K562 (cell line): ENCODE measurements around the gene ECE2. TPM values are rescaled to one million over a fixed set of nuclear protein-coding genes. Genes with fewer than 3 reads are reported as not detected.

Source experiments
- COPS2 ChIP-seq: fragments of 450-650 bp; conservative IDR thresholded peaks from 2 replicates; pipeline ENCODE4 v1.6.1; 2016; ENCODE audit warnings: mild to moderate bottlenecking, moderate library complexity
- CREM ChIP-seq: IDR thresholded peaks from 2 replicates; pipeline ENCODE4 v1.6.1; 2014; ENCODE audit warnings: antibody characterized with exemption, low read depth
- DMBX1 ChIP-seq: fragments of 250-450 bp; sonication (Bioruptor Pico); IDR thresholded peaks from 2 replicates; pipeline ENCODE4 v1.8.0; 2022; ENCODE audit warnings: inconsistent platforms, mild to moderate bottlenecking, moderate library complexity, borderline replicate concordance
- ETV5 ChIP-seq: sonication (generic); formaldehyde crosslinking; IDR thresholded peaks from 2 replicates; pipeline ENCODE4 v1.4.0; 2020; ENCODE audit warnings: low read depth, mild to moderate bottlenecking, missing genetic modification reagents
- GATAD2A ChIP-seq: fragments of 450-650 bp; IDR thresholded peaks from 2 replicates; pipeline ENCODE4 v1.6.1; 2017
- GTF2A2 ChIP-seq: IDR thresholded peaks from 2 replicates; pipeline ENCODE4 v1.6.1; 2016; ENCODE audit warnings: mild to moderate bottlenecking, missing genetic modification characterization, missing compliant biosample characterization
- HMG20A ChIP-seq: fragments of 450-650 bp; formaldehyde crosslinking; conservative IDR thresholded peaks from 2 replicates; pipeline ENCODE4 v1.4.0; 2020; ENCODE audit warnings: mild to moderate bottlenecking, mixed read lengths
- ILF3 ChIP-seq: fragments of 450-650 bp; IDR thresholded peaks from 2 replicates; pipeline ENCODE4 v1.6.1; 2018; ENCODE audit warnings: antibody characterized with exemption, mild to moderate bottlenecking, moderate library complexity, borderline replicate concordance
- KLF1 ChIP-seq: fragments of 450-650 bp; IDR thresholded peaks from 2 replicates; pipeline ENCODE4 v1.6.1; 2016; ENCODE audit warnings: missing genetic modification characterization, missing compliant biosample characterization
- MYNN ChIP-seq, 2 experiments: sonication (generic); formaldehyde crosslinking in 1 of 2; IDR thresholded peaks; 2 replicates each; pipeline versions ENCODE4 v1.5.0 to v1.6.1; 2016 to 2020; ENCODE audit warnings: antibody characterized with exemption in 1 of 2, missing genetic modification reagents in 1 of 2
- NCOA1 ChIP-seq: fragments of 450-650 bp; IDR thresholded peaks from 2 replicates; pipeline ENCODE4 v1.6.1; 2016; ENCODE audit warnings: low read depth
- PTRF ChIP-seq: fragments of 450-650 bp; IDR thresholded peaks from 2 replicates; pipeline ENCODE4 v1.6.1; 2016; ENCODE audit warnings: mild to moderate bottlenecking, missing genetic modification characterization, missing compliant biosample characterization
- RBM25 ChIP-seq: fragments of 200-400 bp; formaldehyde crosslinking; IDR thresholded peaks from 2 replicates; pipeline ENCODE4 v1.6.1; 2018; ENCODE audit warnings: low read length, low read depth, moderate library complexity; ENCODE audit not compliant: severe bottlenecking
- RCOR1 ChIP-seq, 2 experiments: IDR thresholded peaks; 2 replicates each; pipeline ENCODE4 v1.6.1; 2012; ENCODE audit warnings: low read depth in 2 of 2, low read length in 2 of 2, borderline replicate concordance in 1 of 2, improper control_type of control experiment in 1 of 2
- SMC3 ChIP-seq: conservative IDR thresholded peaks from 2 replicates; pipeline ENCODE4 v1.6.1; 2011; ENCODE audit warnings: low read depth, low read length, improper control_type of control experiment; ENCODE audit not compliant: insufficient read depth
- SPI1 ChIP-seq: IDR thresholded peaks from 2 replicates; pipeline ENCODE4 v1.6.1; 2011; ENCODE audit warnings: low read depth, low read length, control low read depth, borderline replicate concordance
- TEAD2 ChIP-seq: fragments of 450-650 bp; IDR thresholded peaks from 2 replicates; pipeline ENCODE4 v1.6.1; 2016; ENCODE audit warnings: missing genetic modification characterization, control low read depth, missing compliant biosample characterization
- TRIM28 ChIP-seq: fragments of 450-650 bp; IDR thresholded peaks from 2 replicates; pipeline ENCODE4 v1.6.1; 2017
- ZBTB11 ChIP-seq, 3 experiments: fragments of 200-800 bp in 1 of 3; fragments of 250-450 bp in 1 of 3; fragments of 450-650 bp in 1 of 3; sonication (Bioruptor Pico) in 1 of 3; sonication (Bioruptor generic) in 1 of 3; formaldehyde crosslinking in 1 of 3; IDR thresholded peaks; 2 replicates each; pipeline versions ENCODE4 v1.6.1 to v1.8.0; 2016 to 2022; ENCODE audit warnings: mild to moderate bottlenecking in 2 of 3, missing genetic modification characterization in 2 of 3, missing compliant biosample characterization in 1 of 3, moderate library complexity in 1 of 3
- ZNF589 ChIP-seq: fragments of 200-800 bp; sonication (Bioruptor generic); IDR thresholded peaks from 2 replicates; pipeline ENCODE4 v1.6.1; 2016; ENCODE audit warnings: low read depth, missing genetic modification characterization, missing compliant biosample characterization
- polyA plus RNA-seq, 8 experiments: library from polyadenylated mRNA; depleted of rRNA in 4 of 8; stranded (reverse) in 5 of 8; unstranded in 3 of 8; fragments of >200 nt; fragmentation: Nextera tagmentation in 2 of 8; fragmentation: Illumina TruSeq in 1 of 8; extraction: Ambion mirVana in 2 of 8; extraction: Trizol in 1 of 8; gene quantifications; 2 replicates each; pipeline versions ENCODE4 v1.2.1 to v1.2.3, GENCODE V29; 2011 to 2014; ENCODE audit warnings: inconsistent platforms in 1 of 8, missing spikeins in 1 of 8
- total RNA-seq, 7 experiments: library from RNA; depleted of rRNA in 6 of 7; stranded (reverse); fragments of >200 nt in 6 of 7; fragmentation: Illumina TruSeq in 2 of 7; extraction: Trizol in 2 of 7; gene quantifications; 2 replicates each; pipeline versions ENCODE4 v1.2.1 to v1.2.3, GENCODE V29; 2011 to 2021; ENCODE audit warnings: low replicate concordance in 1 of 7

Gene ECE2
- total and polyA plus RNA-seq, 9 of the 15 experiments (the other 6 are each of a cell fraction or from before 2014, with no cell fraction given) = not detected

- TF ChIP-seq SMC3 (peak; percentile 26; the same call in 1 of the 2 replicates), ILF3 (no peak), ZNF589 (CRISPR knock-in tag) (no peak), CREM (0 out of 2 replicates have a peak, but pooled peaks have one; percentile 6), ETV5 (CRISPR knock-in tag) (no peak), SPI1 (no peak), RCOR1 (IDR thresholded peaks at IDR 0.05; ENCODE audit: borderline replicate concordance in 1 of 2, low read depth in 2 of 2, low read length in 2 of 2) (0 out of 4 replicates have a peak, but pooled peaks of 1 of the 2 experiments have one; percentile 8), GATAD2A (no peak), GTF2A2 (tag) (no peak), COPS2 (no peak), ZBTB11 (CRISPR knock-in tag; IDR thresholded peaks at IDR 0.05) (no peak), HMG20A (no peak), NCOA1 (no peak), DMBX1 (CRISPR knock-in tag) (no peak), TRIM28 (no peak), MYNN (IDR thresholded peaks at IDR 0.05) (peak; percentile 42; the same call in 1 of the 2 replicates), MYNN (CRISPR knock-in tag; IDR thresholded peaks at IDR 0.05) (no peak), PTRF (tag) (no peak), RBM25 (no peak), KLF1 (tag) (no peak), TEAD2 (no peak)
Observed at GRCh38 chr3:184284696-184285095, 8.9 kb downstream of the ECE2 start (continued).
